ENCODE data around the gene PRKAR1B.

DNA sequence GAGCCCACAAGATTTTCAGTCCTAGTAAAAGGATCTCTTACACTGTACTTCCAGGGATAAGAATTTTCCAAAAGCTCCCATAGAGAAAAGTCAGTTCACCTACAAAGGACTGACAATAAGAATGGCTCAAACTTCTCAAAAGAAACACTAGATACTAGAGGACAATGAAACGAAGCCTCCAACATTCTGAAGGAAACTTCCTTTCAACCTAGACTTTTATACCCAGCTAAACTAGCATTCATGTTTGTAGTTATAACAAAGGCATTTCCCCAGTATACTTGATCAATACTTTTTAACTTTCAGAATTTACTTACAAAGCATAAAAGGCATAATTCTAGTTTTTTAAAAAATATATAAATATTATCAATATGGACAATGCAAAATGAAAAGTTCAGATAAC lies 41.5 kb downstream of the PRKAR1B start:
- TF ChIP-seq, protein P1, sequence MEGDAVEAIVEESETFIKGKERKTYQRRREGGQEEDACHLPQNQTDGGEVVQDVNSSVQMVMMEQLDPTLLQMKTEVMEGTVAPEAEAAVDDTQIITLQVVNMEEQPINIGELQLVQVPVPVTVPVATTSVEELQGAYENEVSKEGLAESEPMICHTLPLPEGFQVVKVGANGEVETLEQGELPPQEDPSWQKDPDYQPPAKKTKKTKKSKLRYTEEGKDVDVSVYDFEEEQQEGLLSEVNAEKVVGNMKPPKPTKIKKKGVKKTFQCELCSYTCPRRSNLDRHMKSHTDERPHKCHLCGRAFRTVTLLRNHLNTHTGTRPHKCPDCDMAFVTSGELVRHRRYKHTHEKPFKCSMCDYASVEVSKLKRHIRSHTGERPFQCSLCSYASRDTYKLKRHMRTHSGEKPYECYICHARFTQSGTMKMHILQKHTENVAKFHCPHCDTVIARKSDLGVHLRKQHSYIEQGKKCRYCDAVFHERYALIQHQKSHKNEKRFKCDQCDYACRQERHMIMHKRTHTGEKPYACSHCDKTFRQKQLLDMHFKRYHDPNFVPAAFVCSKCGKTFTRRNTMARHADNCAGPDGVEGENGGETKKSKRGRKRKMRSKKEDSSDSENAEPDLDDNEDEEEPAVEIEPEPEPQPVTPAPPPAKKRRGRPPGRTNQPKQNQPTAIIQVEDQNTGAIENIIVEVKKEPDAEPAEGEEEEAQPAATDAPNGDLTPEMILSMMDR (IDR thresholded peaks at IDR 0.05; ENCODE audit: insufficient read depth, low read depth, low read length), result no peak
- TF ChIP-seq EZH2 (IDR thresholded peaks at IDR 0.05; ENCODE audit: insufficient read depth, low read length), result no peak

All from astrocyte (in vitro differentiated cells and primary cell).